Transverse colon (tissue), 4 donors: Measurements from ENCODE around the gene CBX7. TPM values are rescaled to one million over a fixed set of nuclear protein-coding genes. Genes with fewer than 3 reads are reported as not detected.

Experiments used
- DNase-seq: peaks from one replicate; pipeline ENCODE4 v3.0.0-alpha.2; 2019
- H3K27ac ChIP-seq, 4 donors: fragments of 200-600 bp; sonication (generic); 2 replicates each; pipeline ENCODE4 v1.5.1; 2016 to 2018; ENCODE audit warnings: inconsistent platforms in 4 of 4
- H3K27me3 ChIP-seq: fragments of 200-600 bp; sonication (generic); 2 replicates; pipeline ENCODE4 v1.5.1; 2017; ENCODE audit warnings: inconsistent platforms
- H3K36me3 ChIP-seq, 4 donors: fragments of 200-600 bp; sonication (generic); 2 replicates each; pipeline ENCODE4 v1.5.1; 2017 to 2019; ENCODE audit warnings: inconsistent platforms in 4 of 4
- H3K4me1 ChIP-seq, 4 donors: fragments of 200-600 bp; sonication (generic); 2 replicates each; pipeline ENCODE4 v1.5.1; 2017 to 2020; ENCODE audit warnings: inconsistent platforms in 4 of 4
- H3K4me3 ChIP-seq, 4 donors: fragments of 200-600 bp; sonication (generic); 1 replicate in 1 of 4; 2 replicates in 3 of 4; pipeline versions ENCODE4 v1.5.1 to v1.6.1; 2017 to 2019; ENCODE audit warnings: inconsistent platforms in 4 of 4
- H3K9me3 ChIP-seq, 2 donors: fragments of 200-600 bp; sonication (generic); 2 replicates each; pipeline ENCODE4 v1.5.1; 2017 to 2019; ENCODE audit warnings: inconsistent platforms in 2 of 2
- EP300 ChIP-seq: sonication (generic); formaldehyde crosslinking; IDR thresholded peaks from one replicate; pipeline ENCODE4 v1.6.1; 2017; ENCODE audit warnings: antibody characterized with exemption, low read depth
- POLR2A ChIP-seq: fragments of 450-650 bp; IDR thresholded peaks from one replicate; pipeline ENCODE4 v1.6.1; 2016; ENCODE audit warnings: antibody characterized with exemption, mild to moderate bottlenecking, moderate library complexity
- POLR2AphosphoS5 ChIP-seq, 3 donors: sonication (generic); formaldehyde crosslinking; IDR thresholded peaks; one replicate each; pipeline ENCODE4 v1.6.1; 2016; ENCODE audit warnings: antibody characterized with exemption in 3 of 3
- WGBS, 2 donors: methylation state at CpG; one replicate each; pipeline ENCODE4 v1.1.5; 2018; ENCODE audit warnings: low coverage in 1 of 2; 5-methylcytosine and 5-hydroxymethylcytosine counted together
- in situ Hi-C, 4 donors: fragments of 200-750 bp; cut with MboI; loops; one replicate each; pipeline versions ENCODE4 v1.15.0 to v1.15.1; 2017; ENCODE audit warnings: low sequenced_read_pairs in 3 of 4, low pct_ligation_motif_present in 1 of 4, low pct_unique_long_range_greater_than_20kb in 1 of 4
- intact Hi-C: fragments of 100-400 bp; cut with DNase I; formaldehyde crosslinking; loops from one replicate; pipeline ENCODE4 v1.15.1; 2023; ENCODE audit warnings: low total_unique reads
- total RNA-seq, 4 donors: library from RNA; depleted of rRNA; stranded (reverse); fragments of >200 nt; gene quantifications; one replicate each; pipeline ENCODE4 v1.1.0, GENCODE V29; 2016
- TF ChIP-seq, protein P1 (sequence below), 5 experiments: fragments of 200-600 bp in 3 of 5; fragments of 450-650 bp in 2 of 5; sonication (generic) in 3 of 5; IDR thresholded peaks; 1 replicate in 2 of 5; 2 replicates in 3 of 5; pipeline ENCODE4 v1.5.1; 2016 to 2017; ENCODE audit warnings: antibody characterized with exemption in 5 of 5, inconsistent platforms in 3 of 5, mild to moderate bottlenecking in 2 of 5, moderate library complexity in 1 of 5

Gene CBX7
- total RNA-seq, 4 donors from 2014 or later, result 15.3 to 129 (median 58.4) TPM

DNA sequence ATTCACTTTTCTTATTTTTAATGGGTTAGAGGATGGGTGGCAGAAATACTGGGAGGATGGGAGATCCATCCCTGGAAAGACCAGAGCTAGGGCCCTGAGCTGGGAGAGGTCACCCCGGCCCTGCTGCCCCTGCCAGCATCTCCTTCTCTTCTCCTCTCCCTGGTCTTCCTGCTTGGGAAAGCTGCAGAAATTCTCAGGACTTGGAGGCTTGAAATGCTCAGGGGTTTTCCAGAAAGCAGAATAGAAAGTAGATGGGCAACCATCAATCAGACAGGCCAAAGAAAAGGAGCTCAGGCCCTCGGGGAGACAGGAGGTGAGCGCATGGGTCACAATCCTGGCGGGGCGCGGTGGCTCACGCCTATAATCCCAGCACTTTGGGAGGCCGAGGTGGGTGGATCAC, 53.9 kb downstream of the CBX7 start:
- Histone ChIP-seq H3K27me3 (no peaks in the 10 kb centered on the region), H3K4me3 (no peak overlapping the region), H3K4me1 (peaks cover 0 to 15% (median 4%) of the 10 kb centered on the region in 4 donors), H3K9me3 (no peaks in the 10 kb centered on the region), H3K36me3 (no peaks in the 10 kb centered on the region), H3K27ac (no peak overlapping the region)
- in situ Hi-C loops (no loop called here), intact Hi-C loops (no loop called here)
- 56 to 73% methylated on average over 1 to 8 of the region's 8 CpGs for WGBS, 2 donors
- DNase-seq, result no peak
- TF ChIP-seq POLR2AphosphoS5 (IDR thresholded peaks at IDR 0.05) (no peak), EP300 (no peak), POLR2A (no peak)
- TF ChIP-seq, protein P1, sequence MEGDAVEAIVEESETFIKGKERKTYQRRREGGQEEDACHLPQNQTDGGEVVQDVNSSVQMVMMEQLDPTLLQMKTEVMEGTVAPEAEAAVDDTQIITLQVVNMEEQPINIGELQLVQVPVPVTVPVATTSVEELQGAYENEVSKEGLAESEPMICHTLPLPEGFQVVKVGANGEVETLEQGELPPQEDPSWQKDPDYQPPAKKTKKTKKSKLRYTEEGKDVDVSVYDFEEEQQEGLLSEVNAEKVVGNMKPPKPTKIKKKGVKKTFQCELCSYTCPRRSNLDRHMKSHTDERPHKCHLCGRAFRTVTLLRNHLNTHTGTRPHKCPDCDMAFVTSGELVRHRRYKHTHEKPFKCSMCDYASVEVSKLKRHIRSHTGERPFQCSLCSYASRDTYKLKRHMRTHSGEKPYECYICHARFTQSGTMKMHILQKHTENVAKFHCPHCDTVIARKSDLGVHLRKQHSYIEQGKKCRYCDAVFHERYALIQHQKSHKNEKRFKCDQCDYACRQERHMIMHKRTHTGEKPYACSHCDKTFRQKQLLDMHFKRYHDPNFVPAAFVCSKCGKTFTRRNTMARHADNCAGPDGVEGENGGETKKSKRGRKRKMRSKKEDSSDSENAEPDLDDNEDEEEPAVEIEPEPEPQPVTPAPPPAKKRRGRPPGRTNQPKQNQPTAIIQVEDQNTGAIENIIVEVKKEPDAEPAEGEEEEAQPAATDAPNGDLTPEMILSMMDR (IDR thresholded peaks at IDR 0.05), result no peak

DNA sequence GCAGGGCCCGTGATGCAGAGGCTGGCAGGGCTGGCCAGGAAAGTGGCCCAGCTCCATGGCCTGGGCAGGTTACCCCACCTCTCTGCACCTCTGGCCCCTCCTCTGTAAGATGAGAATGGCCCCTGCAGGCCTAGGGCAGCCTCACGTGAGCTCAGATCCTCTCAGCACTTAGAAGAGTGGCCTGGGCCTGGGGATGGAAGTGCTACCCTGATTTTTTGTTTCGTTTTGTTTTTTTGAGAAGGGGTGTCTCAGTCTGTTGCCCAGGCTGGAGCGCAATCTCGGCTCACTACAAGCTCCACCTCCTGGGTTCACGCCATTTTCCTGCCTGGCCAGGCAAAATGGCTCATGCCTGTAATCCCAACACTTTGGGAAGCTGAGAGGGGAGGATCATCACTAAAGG, 54.5 kb downstream of the CBX7 start:
- Histone ChIP-seq H3K4me1 (peaks cover 0 to 16% (median 4%) of the 10 kb centered on the region in 4 donors), H3K27ac (peak overlapping the region in 1 of 4 donors; percentile 7), H3K36me3 (no peaks in the 10 kb centered on the region), H3K9me3 (no peaks in the 10 kb centered on the region), H3K27me3 (no peaks in the 10 kb centered on the region), H3K4me3 (no peak overlapping the region)
- in situ Hi-C loops, result no loop called here
- WGBS, 2 donors, result 71 to 88% methylated on average over 4 to 6 of the region's 6 CpGs
- no peak for DNase-seq
- TF ChIP-seq, protein P1 (IDR thresholded peaks at IDR 0.05), result no peak
- TF ChIP-seq POLR2AphosphoS5 (IDR thresholded peaks at IDR 0.05) (no peak), EP300 (no peak), POLR2A (no peak)
- intact Hi-C loops, result no loop called here

DNA sequence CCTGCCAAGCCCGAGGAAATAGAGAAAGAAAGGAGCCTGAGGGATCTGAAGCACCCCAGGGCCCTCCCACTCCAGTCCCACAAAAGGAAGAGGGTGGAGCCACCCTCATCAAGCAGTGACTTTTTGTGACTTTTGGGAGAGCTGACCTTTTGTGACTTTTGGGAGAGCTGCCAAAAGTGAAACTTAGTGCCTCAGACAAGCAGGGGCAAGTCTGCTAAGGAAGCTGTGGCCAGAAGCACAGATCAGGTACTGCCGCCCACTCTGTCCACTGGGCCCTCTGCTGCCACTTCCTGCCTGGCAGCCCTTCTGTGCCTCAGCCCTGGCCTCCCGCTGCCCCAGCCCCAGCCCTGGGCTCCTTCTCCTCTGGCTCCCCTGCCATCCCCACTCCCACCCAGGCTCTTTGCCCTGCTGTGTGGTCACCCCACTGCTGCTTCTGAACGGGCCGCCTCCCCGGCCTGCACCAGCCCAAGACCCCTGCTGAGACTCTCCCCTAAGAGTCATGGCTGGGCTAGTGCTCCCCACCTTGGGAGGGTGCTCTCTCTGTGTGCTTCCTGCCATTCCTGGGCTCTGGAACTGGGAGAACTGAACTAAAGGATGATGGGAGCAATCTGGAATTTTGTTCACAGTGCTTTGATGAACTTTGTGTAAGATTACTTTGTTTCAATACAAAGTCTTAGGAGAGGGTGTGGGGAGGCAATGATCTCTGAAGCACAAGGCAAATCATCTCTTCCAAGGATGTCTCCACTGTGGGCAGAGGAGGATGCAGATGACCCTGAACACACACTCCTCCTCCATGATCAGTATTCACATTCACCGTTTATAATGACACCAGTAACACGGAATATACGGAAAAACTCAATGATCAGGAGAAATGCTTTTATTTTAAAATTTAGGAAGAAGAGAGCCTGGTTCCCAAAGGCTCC, 55.1 kb downstream of the CBX7 start, which contains the start of gene APOBEC3H:
APOBEC3H (plus strand) TSS at position 147 of the 923 bp plus-strand sequence. CDS start 3,035 bp downstream, outside the sequence.
- Histone ChIP-seq H3K9me3 (no peaks in the 10 kb centered on the region), H3K36me3 (no peaks in the 10 kb centered on the region), H3K27ac (peak within 1 kb of the TSS in 3 of 4 donors; percentile 7 to 63 (median 35)), H3K4me3 (no peak within 1 kb of the TSS), H3K4me1 (peaks cover 0 to 20% (median 4%) of the 10 kb centered on the region in 4 donors), H3K27me3 (no peaks in the 10 kb centered on the region)
- no peak for TF ChIP-seq POLR2A
- no peak for TF ChIP-seq POLR2AphosphoS5 (IDR thresholded peaks at IDR 0.05)
- no peak for TF ChIP-seq EP300
- TF ChIP-seq, protein P1 (IDR thresholded peaks at IDR 0.05), result no peak
- intact Hi-C loops, result no loop called here
- in situ Hi-C loops, result no loop called here
- peak; percentile 41 for DNase-seq
- 70 to 71% methylated on average over 2 to 9 of the region's 9 CpGs for WGBS, 2 donors

DNA sequence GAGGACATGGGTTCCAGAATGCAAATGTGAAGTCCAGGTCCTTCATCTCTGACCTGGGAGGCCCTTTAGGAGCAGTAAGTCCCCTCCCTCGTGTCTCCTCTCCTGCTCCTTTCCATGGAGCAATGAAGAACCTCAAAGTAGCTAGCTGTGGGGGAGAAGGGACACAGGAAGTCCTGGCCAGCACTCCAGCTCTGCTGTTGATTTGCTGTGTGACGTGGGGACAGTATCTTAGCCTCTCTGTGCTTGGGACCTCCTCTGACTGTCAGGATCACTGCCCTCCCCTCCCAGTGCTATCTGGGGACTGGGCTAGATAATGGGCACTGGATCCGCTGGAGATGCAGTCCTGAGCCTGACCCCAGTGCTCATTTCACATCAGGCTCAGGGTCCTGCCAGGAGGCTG, 56.5 kb downstream of the CBX7 start:
- H3K27me3 ChIP-seq, result peaks cover under 1% of the 10 kb centered on the region
- in situ Hi-C loops (no loop called here), intact Hi-C loops (no loop called here)
- H3K9me3 ChIP-seq, result no peaks in the 10 kb centered on the region
- no peaks in the 10 kb centered on the region for H3K36me3 ChIP-seq
- 78% methylated on average over 2 of the region's 3 CpGs; no CpG with 5 or more reads in 1 of the 2 donors for WGBS, 2 donors
- no peak overlapping the region for H3K4me3 ChIP-seq
- no peak for TF ChIP-seq EP300
- TF ChIP-seq POLR2A, result no peak
- TF ChIP-seq, protein P1 (IDR thresholded peaks at IDR 0.05), result no peak
- no peak for TF ChIP-seq POLR2AphosphoS5 (IDR thresholded peaks at IDR 0.05)
- DNase-seq, result no peak
- H3K4me1 ChIP-seq, result peaks cover 0 to 20% (median 4%) of the 10 kb centered on the region in 4 donors
- no peak overlapping the region for H3K27ac ChIP-seq
